ENCODE measurements around the gene ENG. TPM values are rescaled to one million over a fixed set of nuclear protein-coding genes. Genes with fewer than 3 reads are reported as not detected.

The ENG gene
- polyA plus RNA-seq, 1 of the 3 experiments (the other 2 are of a cell fraction): 18.8 TPM

GRCh38 chr9:127829205-127829906 lies 25.1 kb downstream of the ENG start (continued):
- TF ChIP-seq, protein P1, sequence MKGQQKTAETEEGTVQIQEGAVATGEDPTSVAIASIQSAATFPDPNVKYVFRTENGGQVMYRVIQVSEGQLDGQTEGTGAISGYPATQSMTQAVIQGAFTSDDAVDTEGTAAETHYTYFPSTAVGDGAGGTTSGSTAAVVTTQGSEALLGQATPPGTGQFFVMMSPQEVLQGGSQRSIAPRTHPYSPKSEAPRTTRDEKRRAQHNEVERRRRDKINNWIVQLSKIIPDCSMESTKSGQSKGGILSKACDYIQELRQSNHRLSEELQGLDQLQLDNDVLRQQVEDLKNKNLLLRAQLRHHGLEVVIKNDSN (IDR thresholded peaks at IDR 0.05; ENCODE audit: borderline replicate concordance, low read depth): no peak
- TF ChIP-seq JUND (IDR thresholded peaks at IDR 0.05): no peak
- TF ChIP-seq EZH2phosphoT487 (IDR thresholded peaks at IDR 0.05; ENCODE audit: borderline replicate concordance, low read depth): no peak
- no peak for TF ChIP-seq ELF1 (IDR thresholded peaks at IDR 0.05)
- TF ChIP-seq MXI1 (IDR thresholded peaks at IDR 0.05; ENCODE audit: low read depth, low read length): no peak
- TF ChIP-seq, protein P2, sequence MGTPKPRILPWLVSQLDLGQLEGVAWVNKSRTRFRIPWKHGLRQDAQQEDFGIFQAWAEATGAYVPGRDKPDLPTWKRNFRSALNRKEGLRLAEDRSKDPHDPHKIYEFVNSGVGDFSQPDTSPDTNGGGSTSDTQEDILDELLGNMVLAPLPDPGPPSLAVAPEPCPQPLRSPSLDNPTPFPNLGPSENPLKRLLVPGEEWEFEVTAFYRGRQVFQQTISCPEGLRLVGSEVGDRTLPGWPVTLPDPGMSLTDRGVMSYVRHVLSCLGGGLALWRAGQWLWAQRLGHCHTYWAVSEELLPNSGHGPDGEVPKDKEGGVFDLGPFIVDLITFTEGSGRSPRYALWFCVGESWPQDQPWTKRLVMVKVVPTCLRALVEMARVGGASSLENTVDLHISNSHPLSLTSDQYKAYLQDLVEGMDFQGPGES (IDR thresholded peaks at IDR 0.05; ENCODE audit: low read depth, low read length): no peak
- TF ChIP-seq, protein P3, sequence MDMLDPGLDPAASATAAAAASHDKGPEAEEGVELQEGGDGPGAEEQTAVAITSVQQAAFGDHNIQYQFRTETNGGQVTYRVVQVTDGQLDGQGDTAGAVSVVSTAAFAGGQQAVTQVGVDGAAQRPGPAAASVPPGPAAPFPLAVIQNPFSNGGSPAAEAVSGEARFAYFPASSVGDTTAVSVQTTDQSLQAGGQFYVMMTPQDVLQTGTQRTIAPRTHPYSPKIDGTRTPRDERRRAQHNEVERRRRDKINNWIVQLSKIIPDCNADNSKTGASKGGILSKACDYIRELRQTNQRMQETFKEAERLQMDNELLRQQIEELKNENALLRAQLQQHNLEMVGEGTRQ (IDR thresholded peaks at IDR 0.05; ENCODE audit: borderline replicate concordance, low read depth, low read length): no peak
- TF ChIP-seq YY1 (IDR thresholded peaks at IDR 0.05; ENCODE audit: low read depth): no peak
- TF ChIP-seq RAD21 (IDR thresholded peaks at IDR 0.05; ENCODE audit: low read length): no peak
- TF ChIP-seq CTCF (IDR thresholded peaks at IDR 0.05): no peak

DNA sequence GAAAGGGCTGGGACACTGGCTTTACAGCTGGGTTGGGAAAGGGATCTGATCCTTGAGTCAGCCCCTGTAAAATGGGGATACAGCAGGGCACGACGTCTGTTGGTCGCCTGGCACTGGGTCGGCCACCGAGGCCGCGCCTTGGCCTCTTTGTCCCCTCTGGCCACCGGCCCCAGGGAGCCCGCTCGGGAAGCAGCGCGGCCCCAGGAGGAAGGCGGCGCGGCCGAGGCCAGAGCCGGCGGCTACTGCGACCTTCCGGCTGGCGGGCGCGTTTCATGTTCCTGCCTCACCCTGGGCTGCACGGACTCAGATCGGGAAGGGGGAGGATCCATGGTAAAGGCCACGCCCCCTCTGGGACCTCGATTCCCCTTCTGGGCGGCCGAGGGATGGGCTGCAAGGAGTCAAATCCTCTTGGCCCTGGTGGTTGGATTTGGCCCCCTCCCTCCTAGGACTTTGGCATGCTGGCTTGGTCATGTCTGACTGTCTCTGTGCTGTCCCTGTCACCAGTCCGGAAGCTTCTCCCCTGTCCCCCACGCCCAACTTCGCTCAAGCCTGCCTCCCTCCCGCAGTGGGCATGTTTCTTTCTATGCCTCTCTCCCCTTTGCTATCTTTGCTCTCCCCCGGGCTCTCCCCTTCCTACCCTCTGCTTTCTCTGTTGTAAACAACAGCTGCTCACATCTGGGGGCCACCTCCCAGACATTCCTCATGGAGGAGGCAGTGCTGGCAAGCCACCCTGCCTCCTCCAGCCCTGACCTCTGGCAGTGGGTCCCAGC lies 26.0 kb downstream of the ENG start:
- no peak for DNase-seq
- no peak overlapping the region for H3K4me2 ChIP-seq
- H3K9me2 ChIP-seq: no peaks in the 10 kb centered on the region
- H3K79me2 ChIP-seq (ENCODE audit: insufficient read depth): no peaks in the 10 kb centered on the region
- H3K9ac ChIP-seq: no peak overlapping the region
- H3K9me3 ChIP-seq: no peaks in the 10 kb centered on the region
- H4K20me1 ChIP-seq (ENCODE audit: insufficient read depth): no peaks in the 10 kb centered on the region
- H3K27ac ChIP-seq (ENCODE audit: low read depth in 2 of 2, low read length in 1 of 2): no peak overlapping the region
- H3K4me3 ChIP-seq (ENCODE audit: low read depth in 2 of 2, low read length in 1 of 2): no peak overlapping the region
- H3K27me3 ChIP-seq (ENCODE audit: insufficient read depth): no peaks in the 10 kb centered on the region
- peaks cover 0 to 4% of the 10 kb centered on the region in 2 experiments; a peak in 1 of 4 replicates for H3K4me1 ChIP-seq (ENCODE audit: control insufficient read depth in 1 of 2, insufficient read depth in 2 of 2, low read depth in 1 of 2, low read length in 1 of 2)
- H3K36me3 ChIP-seq (replicated peaks in 1 of 2; ENCODE audit: control insufficient read depth in 1 of 2, insufficient read depth in 2 of 2, low read length in 1 of 2): peaks cover 3 to 13% of the 10 kb centered on the region in 2 experiments
- WGBS (ENCODE audit: low lambda C conversion rate): 90% methylated on average over 12 of the region's 34 CpGs
- TF ChIP-seq RCOR1 (IDR thresholded peaks at IDR 0.05; ENCODE audit: low read length) (no peak), REST (IDR thresholded peaks at IDR 0.05; ENCODE audit: low read depth, low read length) (no peak), RXRA (IDR thresholded peaks at IDR 0.05; ENCODE audit: borderline replicate concordance, low read depth) (no peak), POLR2AphosphoS5 (IDR thresholded peaks at IDR 0.05; ENCODE audit: low read depth, low read length) (no peak), RFX5 (IDR thresholded peaks at IDR 0.05; ENCODE audit: low read length) (no peak), TAF1 (IDR thresholded peaks at IDR 0.05; ENCODE audit: borderline replicate concordance, low read depth, low read length) (no peak)
- TF ChIP-seq, protein P4, sequence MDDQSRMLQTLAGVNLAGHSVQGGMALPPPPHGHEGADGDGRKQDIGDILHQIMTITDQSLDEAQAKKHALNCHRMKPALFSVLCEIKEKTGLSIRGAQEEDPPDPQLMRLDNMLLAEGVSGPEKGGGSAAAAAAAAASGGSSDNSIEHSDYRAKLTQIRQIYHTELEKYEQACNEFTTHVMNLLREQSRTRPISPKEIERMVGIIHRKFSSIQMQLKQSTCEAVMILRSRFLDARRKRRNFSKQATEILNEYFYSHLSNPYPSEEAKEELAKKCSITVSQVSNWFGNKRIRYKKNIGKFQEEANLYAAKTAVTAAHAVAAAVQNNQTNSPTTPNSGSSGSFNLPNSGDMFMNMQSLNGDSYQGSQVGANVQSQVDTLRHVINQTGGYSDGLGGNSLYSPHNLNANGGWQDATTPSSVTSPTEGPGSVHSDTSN (IDR thresholded peaks at IDR 0.05): no peak
- no peak overlapping the region for H2AFZ ChIP-seq (ENCODE audit: low read depth)
- H3F3A ChIP-seq (replicated peaks; ENCODE audit: insufficient read depth): no peaks in the 10 kb centered on the region
- ChIA-PET POLR2A (no interaction called here), CTCF (interaction anchor here (0.6 to 1.2 kb wide), 3 partner anchors 22 to 93 kb away, joined by 3 to 4 read pairs (median 3); no protein-coding TSS in a partner anchor)

Data from SK-N-SH (cell line).